HepG2 (cell line): ENCODE measurements around the gene WIZ. TPM values are rescaled to one million over a fixed set of nuclear protein-coding genes. Genes with fewer than 3 reads are reported as not detected.
A peak's percentile ranks its signal among the peaks of the same experiment; 100 is the strongest.

Experiments used
- AHR ChIP-seq: IDR thresholded peaks from 2 replicates; pipeline ENCODE4 v1.6.1; 2018; ENCODE audit warnings: missing genetic modification reagents, missing compliant biosample characterization
- BATF2 ChIP-seq: sonication (generic); formaldehyde crosslinking; IDR thresholded peaks from 2 replicates; pipeline ENCODE4 v1.8.0; 2022; ENCODE audit warnings: mild to moderate bottlenecking, missing genetic modification reagents, moderate library complexity
- FUBP1 ChIP-seq: sonication (generic); formaldehyde crosslinking; IDR thresholded peaks from 2 replicates; pipeline ENCODE4 v1.5.1; 2020; ENCODE audit warnings: missing genetic modification reagents, mild to moderate bottlenecking, borderline replicate concordance
- KDM1A ChIP-seq: IDR thresholded peaks from 2 replicates; pipeline ENCODE4 v1.6.1; 2016; ENCODE audit warnings: missing compliant biosample characterization
- KDM3A ChIP-seq: IDR thresholded peaks from 2 replicates; pipeline ENCODE4 v1.6.1; 2018; ENCODE audit warnings: low read depth, missing compliant biosample characterization
- NONO ChIP-seq, 2 experiments: fragments of 450-650 bp in 1 of 2; sonication (generic) in 1 of 2; formaldehyde crosslinking in 1 of 2; IDR thresholded peaks in 1 of 2; conservative IDR thresholded peaks in 1 of 2; 2 replicates each; pipeline versions ENCODE4 v1.6.1 to v1.8.0; 2017 to 2022; ENCODE audit warnings: mild to moderate bottlenecking in 1 of 2, missing genetic modification reagents in 1 of 2, moderate library complexity in 1 of 2
- RAD21 ChIP-seq: fragments of 450-650 bp; formaldehyde crosslinking; IDR thresholded peaks from 2 replicates; pipeline ENCODE4 v1.5.0; 2020; ENCODE audit warnings: mild to moderate bottlenecking
- SALL2 ChIP-seq: sonication (generic); formaldehyde crosslinking; IDR thresholded peaks from 2 replicates; pipeline ENCODE4 v1.8.1; 2023; ENCODE audit warnings: mild to moderate bottlenecking, missing genetic modification reagents, inconsistent platforms
- SIX4 ChIP-seq: sonication (generic); formaldehyde crosslinking; IDR thresholded peaks from 2 replicates; pipeline ENCODE4 v1.4.0; 2020; ENCODE audit warnings: missing genetic modification reagents
- SMC3 ChIP-seq: IDR thresholded peaks from 2 replicates; pipeline ENCODE4 v1.6.1; 2011; ENCODE audit warnings: low read length, improper control_type of control experiment
- TCF7L2 ChIP-seq: IDR thresholded peaks from 2 replicates; pipeline ENCODE4 v1.6.1; 2011; ENCODE audit warnings: mild to moderate bottlenecking, low read depth, low read length, moderate library complexity
- U2AF1 ChIP-seq: fragments of 200-400 bp; formaldehyde crosslinking; optimal IDR thresholded peaks from 2 replicates; pipeline ENCODE3; 2017; ENCODE audit warnings: mild to moderate bottlenecking, low read depth, low read length
- ZNF331 ChIP-seq: sonication (generic); formaldehyde crosslinking; IDR thresholded peaks from 2 replicates; pipeline ENCODE4 v1.4.0; 2020; ENCODE audit warnings: missing genetic modification reagents
- ZNF367 ChIP-seq: sonication (generic); formaldehyde crosslinking; IDR thresholded peaks from 2 replicates; pipeline ENCODE4 v1.4.0; 2020; ENCODE audit warnings: missing genetic modification reagents, borderline replicate concordance
- ZNF383 ChIP-seq: sonication (generic); formaldehyde crosslinking; IDR thresholded peaks from 2 replicates; pipeline ENCODE4 v1.4.0; 2020; ENCODE audit warnings: missing genetic modification reagents, mild to moderate bottlenecking, borderline replicate concordance
- ZNF562 ChIP-seq: sonication (generic); formaldehyde crosslinking; IDR thresholded peaks from 2 replicates; pipeline ENCODE4 v1.8.0; 2022; ENCODE audit warnings: missing genetic modification reagents, borderline replicate concordance
- ZNF766 ChIP-seq: sonication (generic); formaldehyde crosslinking; IDR thresholded peaks from 2 replicates; pipeline ENCODE4 v1.5.0; 2020; ENCODE audit warnings: missing genetic modification reagents, borderline replicate concordance
- ZSCAN12 ChIP-seq: sonication (generic); formaldehyde crosslinking; IDR thresholded peaks from 2 replicates; pipeline ENCODE4 v1.9.0; 2021; ENCODE audit warnings: mild to moderate bottlenecking, missing genetic modification reagents
- polyA plus RNA-seq, 8 experiments: library from polyadenylated mRNA; depleted of rRNA in 3 of 8; stranded (reverse) in 7 of 8; unstranded in 1 of 8; fragments of >200 nt; fragmentation: Illumina TruSeq in 4 of 8; extraction: Trizol in 4 of 8; gene quantifications; 2 replicates each; pipeline versions ENCODE4 v1.2.1 to v1.2.3, GENCODE V29; 2011 to 2016; ENCODE audit warnings: low read depth in 4 of 8, missing spikeins in 1 of 8, mixed read lengths in 1 of 8; ENCODE audit not compliant: insufficient read depth in 1 of 8
- total RNA-seq, 5 experiments: library from RNA; depleted of rRNA; stranded (reverse); fragments of >200 nt; fragmentation: Illumina TruSeq; extraction: Trizol; gene quantifications; 2 replicates each; pipeline ENCODE4 v1.2.3, GENCODE V29; 2016; ENCODE audit warnings: low read depth in 1 of 5
- TF ChIP-seq, protein P1 (sequence below): sonication (generic); formaldehyde crosslinking; IDR thresholded peaks from 2 replicates; pipeline ENCODE4 v1.5.0; 2020; ENCODE audit warnings: mild to moderate bottlenecking, missing genetic modification reagents
- TF ChIP-seq, protein P2 (sequence below): sonication (generic); formaldehyde crosslinking; IDR thresholded peaks from 2 replicates; pipeline ENCODE4 v1.5.0; 2020; ENCODE audit warnings: missing genetic modification reagents
- TF ChIP-seq, protein P3 (sequence below): sonication (generic); formaldehyde crosslinking; IDR thresholded peaks from 2 replicates; pipeline ENCODE4 v1.5.0; 2020; ENCODE audit warnings: mild to moderate bottlenecking, missing genetic modification reagents, borderline replicate concordance

WIZ gene
- total and polyA plus RNA-seq, 2 of the 13 experiments (the other 11 are each of a cell fraction or from before 2014, with no cell fraction given) = 4.7 to 4.8 TPM

DNA sequence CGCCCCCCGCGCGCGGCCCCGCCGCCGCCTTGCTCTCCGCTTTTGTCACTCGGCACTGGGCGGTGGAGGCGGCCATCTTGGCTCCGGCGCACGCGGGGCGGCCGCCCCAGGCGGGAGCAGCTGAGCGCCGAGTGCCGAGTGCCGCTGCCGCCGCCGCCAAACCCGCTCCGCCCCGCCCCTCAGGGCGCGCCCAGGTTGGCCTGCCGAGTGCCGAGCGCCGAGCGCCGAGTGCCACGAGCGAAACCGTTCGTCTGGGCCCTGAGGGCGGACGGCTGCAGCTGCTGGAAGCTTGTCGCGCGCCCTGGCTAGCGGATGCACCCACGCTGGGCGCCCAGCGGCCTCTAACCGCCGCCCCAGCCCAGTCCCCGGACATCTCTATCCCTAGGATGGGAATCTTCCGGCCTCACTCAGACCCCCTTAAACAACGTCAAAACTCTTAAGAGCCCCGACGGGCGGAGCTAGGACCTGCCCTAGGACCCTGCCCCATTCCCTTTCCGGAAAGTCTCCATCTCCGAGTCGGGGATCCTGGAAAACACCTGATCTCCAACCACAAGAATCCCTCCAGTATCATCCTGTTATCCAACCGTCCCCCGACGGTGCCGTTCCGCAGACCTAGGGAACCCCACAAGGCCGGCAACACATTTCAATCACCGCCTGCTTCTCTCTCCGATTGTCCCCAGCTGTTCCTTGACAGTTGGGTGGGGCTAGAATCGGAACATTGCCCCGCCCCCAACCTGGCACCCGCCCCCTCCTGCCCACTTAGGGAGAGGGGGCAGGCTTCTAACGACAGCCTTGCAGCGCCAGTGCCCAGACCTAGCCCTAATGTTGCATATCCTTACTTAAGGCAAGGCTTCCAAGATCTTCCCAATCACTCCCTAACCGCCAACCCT is 16.9 kb downstream of the WIZ start (continued):
- TF ChIP-seq SMC3 = no peak
- no peak for TF ChIP-seq BATF2 (CRISPR knock-in tag)
- TF ChIP-seq RAD21 (CRISPR knock-in tag) = peak; percentile 67
- TF ChIP-seq NONO (IDR thresholded peaks at IDR 0.05) = no peak
- no peak for TF ChIP-seq NONO (CRISPR knock-in tag; conservative IDR thresholded peaks at IDR 0.05)
- TF ChIP-seq FUBP1 (CRISPR knock-in tag) = no peak
- TF ChIP-seq ZNF331 = peak; percentile 91
- TF ChIP-seq ZNF367 (CRISPR knock-in tag) = no peak
- TF ChIP-seq, protein P1, sequence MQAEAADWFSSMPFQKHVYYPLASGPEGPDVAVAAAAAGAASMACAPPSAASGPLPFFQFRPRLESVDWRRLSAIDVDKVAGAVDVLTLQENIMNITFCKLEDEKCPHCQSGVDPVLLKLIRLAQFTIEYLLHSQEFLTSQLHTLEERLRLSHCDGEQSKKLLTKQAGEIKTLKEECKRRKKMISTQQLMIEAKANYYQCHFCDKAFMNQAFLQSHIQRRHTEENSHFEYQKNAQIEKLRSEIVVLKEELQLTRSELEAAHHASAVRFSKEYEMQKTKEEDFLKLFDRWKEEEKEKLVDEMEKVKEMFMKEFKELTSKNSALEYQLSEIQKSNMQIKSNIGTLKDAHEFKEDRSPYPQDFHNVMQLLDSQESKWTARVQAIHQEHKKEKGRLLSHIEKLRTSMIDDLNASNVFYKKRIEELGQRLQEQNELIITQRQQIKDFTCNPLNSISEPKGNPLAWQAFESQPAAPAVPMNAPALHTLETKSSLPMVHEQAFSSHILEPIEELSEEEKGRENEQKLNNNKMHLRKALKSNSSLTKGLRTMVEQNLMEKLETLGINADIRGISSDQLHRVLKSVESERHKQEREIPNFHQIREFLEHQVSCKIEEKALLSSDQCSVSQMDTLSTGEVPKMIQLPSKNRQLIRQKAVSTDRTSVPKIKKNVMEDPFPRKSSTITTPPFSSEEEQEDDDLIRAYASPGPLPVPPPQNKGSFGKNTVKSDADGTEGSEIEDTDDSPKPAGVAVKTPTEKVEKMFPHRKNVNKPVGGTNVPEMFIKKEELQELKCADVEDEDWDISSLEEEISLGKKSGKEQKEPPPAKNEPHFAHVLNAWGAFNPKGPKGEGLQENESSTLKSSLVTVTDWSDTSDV (CRISPR knock-in tag) = no peak
- TF ChIP-seq SALL2 (CRISPR knock-in tag) = peak; percentile 86
- TF ChIP-seq, protein P2, sequence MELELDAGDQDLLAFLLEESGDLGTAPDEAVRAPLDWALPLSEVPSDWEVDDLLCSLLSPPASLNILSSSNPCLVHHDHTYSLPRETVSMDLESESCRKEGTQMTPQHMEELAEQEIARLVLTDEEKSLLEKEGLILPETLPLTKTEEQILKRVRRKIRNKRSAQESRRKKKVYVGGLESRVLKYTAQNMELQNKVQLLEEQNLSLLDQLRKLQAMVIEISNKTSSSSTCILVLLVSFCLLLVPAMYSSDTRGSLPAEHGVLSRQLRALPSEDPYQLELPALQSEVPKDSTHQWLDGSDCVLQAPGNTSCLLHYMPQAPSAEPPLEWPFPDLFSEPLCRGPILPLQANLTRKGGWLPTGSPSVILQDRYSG (CRISPR knock-in tag) = no peak
- TF ChIP-seq SIX4 (CRISPR knock-in tag) = peak; percentile 26; the same call in 1 of the 2 replicates
- no peak for TF ChIP-seq KDM1A (CRISPR knock-in tag)
- no peak for TF ChIP-seq ZSCAN12 (CRISPR knock-in tag)
- TF ChIP-seq ZNF383 = no peak
- no peak for TF ChIP-seq KDM3A
- no peak for TF ChIP-seq ZNF562 (CRISPR knock-in tag)
- TF ChIP-seq ZNF766 = peak; percentile 63; the same call in 1 of the 2 replicates
- TF ChIP-seq AHR = no peak
- TF ChIP-seq U2AF1 = no peak
- no peak for TF ChIP-seq TCF7L2
- TF ChIP-seq, protein P3, sequence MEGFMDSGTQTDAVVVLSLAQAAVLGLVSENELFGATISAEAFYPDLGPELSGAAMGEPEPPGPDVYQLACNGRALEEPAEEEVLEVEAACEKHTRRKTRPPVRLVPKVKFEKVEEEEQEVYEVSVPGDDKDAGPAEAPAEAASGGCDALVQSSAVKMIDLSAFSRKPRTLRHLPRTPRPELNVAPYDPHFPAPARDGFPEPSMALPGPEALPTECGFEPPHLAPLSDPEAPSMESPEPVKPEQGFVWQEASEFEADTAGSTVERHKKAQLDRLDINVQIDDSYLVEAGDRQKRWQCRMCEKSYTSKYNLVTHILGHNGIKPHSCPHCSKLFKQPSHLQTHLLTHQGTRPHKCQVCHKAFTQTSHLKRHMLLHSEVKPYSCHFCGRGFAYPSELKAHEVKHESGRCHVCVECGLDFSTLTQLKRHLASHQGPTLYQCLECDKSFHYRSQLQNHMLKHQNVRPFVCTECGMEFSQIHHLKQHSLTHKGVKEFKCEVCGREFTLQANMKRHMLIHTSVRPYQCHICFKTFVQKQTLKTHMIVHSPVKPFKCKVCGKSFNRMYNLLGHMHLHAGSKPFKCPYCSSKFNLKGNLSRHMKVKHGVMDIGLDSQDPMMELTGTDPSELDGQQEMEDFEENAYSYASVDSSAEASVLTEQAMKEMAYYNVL (CRISPR knock-in tag) = 0 out of 2 replicates have a peak, but pooled peaks have one; percentile 54
